Measurements from ENCODE around the gene ASAH2B. TPM values are rescaled to one million over a fixed set of nuclear protein-coding genes. Genes with fewer than 3 reads are reported as not detected.

Gene ASAH2B
- total RNA-seq, 1 experiment from 2014 or later: 3.9 TPM

GRCh38 chr10:50798297-50798696, 58.6 kb downstream of the ASAH2B start:
- DNase-seq (ENCODE audit: low spot score): no peak

DNA sequence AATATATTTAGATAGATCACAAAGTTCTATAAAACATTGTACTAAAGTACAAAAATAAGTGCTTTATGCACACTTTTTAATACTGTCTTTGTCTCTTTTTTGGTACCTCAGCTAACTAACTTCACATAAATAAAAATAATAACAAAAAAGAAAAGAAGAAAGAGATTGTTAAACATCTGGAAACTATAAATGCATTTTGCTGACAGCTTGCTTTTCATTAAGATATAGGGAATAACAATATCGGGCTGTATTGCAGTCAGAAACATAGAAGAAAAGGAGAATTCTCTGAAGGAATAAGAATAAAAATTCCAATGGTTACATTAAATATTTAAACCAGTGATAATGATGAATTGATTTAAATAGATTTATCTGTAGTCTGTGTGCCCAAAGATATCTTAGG, 59.9 kb downstream of the ASAH2B start:
- no peak for DNase-seq (ENCODE audit: low spot score)

DNA sequence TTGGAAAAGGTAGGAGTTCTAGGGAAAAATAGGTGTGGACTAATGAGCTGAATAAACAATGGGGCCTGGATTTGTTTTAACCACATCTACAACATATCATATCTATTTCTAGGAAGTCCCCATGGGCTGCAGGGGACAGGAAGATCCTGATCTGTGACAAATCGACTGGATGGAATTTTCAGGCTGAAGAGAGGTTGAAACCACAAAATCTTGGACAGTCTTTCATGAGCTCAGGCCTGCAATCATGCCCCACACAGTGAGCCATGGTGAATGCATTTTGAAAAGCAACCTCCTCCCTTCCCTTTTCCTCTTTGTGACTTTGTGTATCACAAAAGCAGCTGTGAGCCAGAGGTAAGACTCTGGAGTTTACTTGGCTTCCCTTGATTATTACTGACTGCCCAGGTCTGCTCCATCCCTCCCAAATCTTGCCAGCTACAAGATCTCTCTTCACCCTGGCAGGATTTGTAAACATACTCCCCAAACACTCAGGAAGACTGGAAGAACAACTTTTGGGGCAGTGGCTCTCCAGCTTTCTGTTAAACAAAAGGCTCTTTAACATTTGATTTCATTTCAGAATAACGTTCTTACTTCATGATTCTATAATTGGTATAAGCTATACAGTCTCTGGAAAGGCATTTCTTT, 66.4 kb downstream of the ASAH2B start:
- DNase-seq (ENCODE audit: low spot score): no peak

DNA sequence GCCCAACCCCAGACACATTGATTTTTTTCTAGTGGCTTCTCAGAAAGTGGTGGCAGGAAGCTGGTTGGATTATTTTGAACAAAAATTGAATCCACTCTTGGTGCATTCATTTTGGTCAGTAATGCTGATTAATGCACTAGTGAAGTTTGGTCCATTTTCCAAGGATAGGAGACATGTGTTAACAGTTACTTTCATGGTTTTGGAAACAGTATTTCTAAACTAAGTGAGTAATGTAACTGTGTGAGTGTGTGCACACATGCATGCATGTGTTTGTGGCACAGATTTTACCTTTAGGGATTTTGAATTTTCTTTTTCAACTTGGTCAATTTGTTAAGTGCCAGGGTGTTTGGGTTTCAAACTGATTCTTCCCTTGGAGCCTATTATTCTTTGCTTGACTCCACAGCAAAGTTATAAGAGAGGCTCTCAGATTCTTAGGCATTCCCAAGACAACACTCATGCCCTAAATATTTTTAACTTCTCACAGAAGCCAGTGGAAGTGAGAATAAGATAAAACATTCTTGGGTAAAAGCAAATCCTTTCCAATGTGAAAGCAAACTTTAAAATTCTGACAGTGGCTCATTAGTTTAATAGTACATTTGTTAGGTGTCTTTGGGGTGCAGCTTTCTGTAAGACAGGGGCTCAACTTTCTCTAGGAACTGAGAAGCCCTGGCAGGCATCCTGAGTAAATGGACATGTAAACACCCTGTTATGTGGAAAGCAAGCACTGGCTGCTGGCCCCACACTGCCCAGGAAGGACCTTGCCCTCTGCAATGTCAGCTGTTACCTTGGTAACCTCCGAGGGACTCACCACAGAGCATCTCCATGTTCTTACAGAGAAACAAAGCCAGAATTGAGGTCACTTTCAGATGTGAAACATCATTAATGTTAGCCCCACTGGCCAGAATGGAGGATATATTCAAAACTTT, 68.4 kb downstream of the ASAH2B start:
- peak; percentile 7 for DNase-seq (ENCODE audit: low spot score)

Other genes with a start within 250 kb of the ASAH2B start
- gene SGMS1, start 116.0 kb upstream of the ASAH2B start, total RNA-seq (2014; rRNA removed; shearing (Covaris generic)): 8.2 and 13.0 TPM in 2 replicates
- gene A1CF, start 145.7 kb downstream of the ASAH2B start, total RNA-seq (2014; rRNA removed; shearing (Covaris generic)): 0.10 TPM in 1 of 2 replicates, not detected in the other